Neural crest cell (in vitro differentiated cells): ENCODE measurements around the gene C4orf46. TPM values are rescaled to one million over a fixed set of nuclear protein-coding genes. Genes with fewer than 3 reads are reported as not detected.
"Not testable (repeated sequence)": the region's sequence is repeated elsewhere in the genome, so short reads cannot be mapped to it uniquely, and the experiment has no call there.

ENCODE experiments used
- DNase-seq: peaks from one replicate; pipeline ENCODE4 v3.0.0; 2021; ENCODE audit warnings: low read depth, mixed read lengths, low spot score
- H3K27ac Mint-ChIP-seq: one replicate; pipeline ENCODE4 v1.8.0; 2021; ENCODE audit warnings: mild to moderate bottlenecking, mixed read lengths; ENCODE audit not compliant: unreplicated experiment
- H3K27me3 Mint-ChIP-seq: 2 replicates; pipeline ENCODE4 v1.8.0; 2021; ENCODE audit warnings: low read depth, mild to moderate bottlenecking, mixed read lengths
- H3K36me3 Mint-ChIP-seq: 2 replicates; pipeline ENCODE4 v1.8.0; 2021; ENCODE audit warnings: low read depth, mild to moderate bottlenecking, mixed read lengths
- H3K4me1 Mint-ChIP-seq: 2 replicates; pipeline ENCODE4 v1.8.0; 2021; ENCODE audit warnings: mixed read lengths
- H3K4me3 Mint-ChIP-seq: one replicate; pipeline ENCODE4 v1.8.0; 2021; ENCODE audit warnings: mild to moderate bottlenecking, mixed read lengths
- H3K9me3 Mint-ChIP-seq: 2 replicates; pipeline ENCODE4 v1.8.0; 2021; ENCODE audit warnings: mixed read lengths
- CTCF ChIP-seq: fragments of 200-600 bp; sonication (generic); conservative IDR thresholded peaks from 2 replicates; pipeline ENCODE4 v1.5.0; 2021; ENCODE audit warnings: antibody characterized with exemption, mild to moderate bottlenecking
- total RNA-seq: library from RNA; stranded (reverse); gene quantifications from 2 replicates; pipeline ENCODE4 v1.2.1, GENCODE V29; 2021

C4orf46 gene
- total RNA-seq, 1 donor from 2014 or later = 28.4 TPM

- no peak for DNase-seq
- Mint-ChIP-seq H3K27ac (no peak overlapping the region), H3K36me3 (peaks cover 20% of the 10 kb centered on the region), H3K4me1 (peaks cover 21% of the 10 kb centered on the region), H3K9me3 (no peaks in the 10 kb centered on the region), H3K27me3 (no peaks in the 10 kb centered on the region), H3K4me3 (no peak overlapping the region)
- no peak for TF ChIP-seq CTCF
Measured at GRCh38 chr4:158666892-158667291, 4.8 kb downstream of the C4orf46 start.

- peaks cover 18% of the 10 kb centered on the region for H3K36me3 Mint-ChIP-seq
- TF ChIP-seq CTCF = no peak
- no peak for DNase-seq
- no peak overlapping the region for H3K4me3 Mint-ChIP-seq
- peaks cover 9% of the 10 kb centered on the region for H3K4me1 Mint-ChIP-seq
- no peaks in the 10 kb centered on the region for H3K9me3 Mint-ChIP-seq
- H3K27ac Mint-ChIP-seq = no peak overlapping the region
- no peaks in the 10 kb centered on the region for H3K27me3 Mint-ChIP-seq
Measured at GRCh38 chr4:158664806-158665205, 6.9 kb downstream of the C4orf46 start.

- peaks cover 14% of the 10 kb centered on the region for H3K36me3 Mint-ChIP-seq
- not testable (repeated sequence) for H3K27ac Mint-ChIP-seq, H3K4me1 Mint-ChIP-seq, H3K27me3 Mint-ChIP-seq, H3K4me3 Mint-ChIP-seq, H3K9me3 Mint-ChIP-seq, DNase-seq
Measured at GRCh38 chr4:158663707-158664625, 7.7 kb downstream of the C4orf46 start.

GRCh38 chr4:158663255-158663654, 8.4 kb downstream of the C4orf46 start:
- H3K4me3 Mint-ChIP-seq, H3K27me3 Mint-ChIP-seq, DNase-seq, H3K4me1 Mint-ChIP-seq, H3K9me3 Mint-ChIP-seq, H3K27ac Mint-ChIP-seq: not testable (repeated sequence)
- H3K36me3 Mint-ChIP-seq = peaks cover 13% of the 10 kb centered on the region

GRCh38 chr4:158657291-158657690, 14.4 kb downstream of the C4orf46 start:
- Mint-ChIP-seq H3K36me3 (no peaks in the 10 kb centered on the region), H3K27me3 (no peaks in the 10 kb centered on the region), H3K9me3 (peaks cover 4% of the 10 kb centered on the region), H3K4me3 (no peak overlapping the region), H3K27ac (no peak overlapping the region), H3K4me1 (peaks cover 17% of the 10 kb centered on the region)
- DNase-seq = no peak
- TF ChIP-seq CTCF = no peak

GRCh38 chr4:158656439-158656838, 15.2 kb downstream of the C4orf46 start:
- peaks cover 17% of the 10 kb centered on the region for H3K4me1 Mint-ChIP-seq
- H3K27ac Mint-ChIP-seq = no peak overlapping the region
- no peaks in the 10 kb centered on the region for H3K27me3 Mint-ChIP-seq
- H3K4me3 Mint-ChIP-seq = no peak overlapping the region
- H3K36me3 Mint-ChIP-seq = no peaks in the 10 kb centered on the region
- H3K9me3 Mint-ChIP-seq = peaks cover 4% of the 10 kb centered on the region
- peak; percentile 12 for DNase-seq
- no peak for TF ChIP-seq CTCF
